Nephron progenitor cell (in vitro differentiated cells): ENCODE data around the gene ZNF746.

ENCODE experiments used
- DNase-seq: peaks from one replicate; pipeline ENCODE4 v3.0.0; 2021
- H3K27ac Mint-ChIP-seq: 2 replicates; pipeline ENCODE4 v1.8.0; 2021; ENCODE audit warnings: mild to moderate bottlenecking, moderate library complexity, mixed read lengths
- H3K27me3 Mint-ChIP-seq: 2 replicates; pipeline ENCODE4 v1.8.0; 2021; ENCODE audit warnings: mild to moderate bottlenecking, low read depth, mixed read lengths; ENCODE audit not compliant: poor library complexity
- H3K36me3 Mint-ChIP-seq: 2 replicates; pipeline ENCODE4 v1.8.0; 2021; ENCODE audit warnings: low read depth, mixed read lengths
- H3K4me1 Mint-ChIP-seq: 2 replicates; pipeline ENCODE4 v1.8.0; 2021; ENCODE audit warnings: mixed read lengths
- H3K4me3 Mint-ChIP-seq: 2 replicates; pipeline ENCODE4 v1.8.0; 2021; ENCODE audit warnings: mild to moderate bottlenecking, moderate library complexity, mixed read lengths
- H3K9me3 Mint-ChIP-seq: 2 replicates; pipeline ENCODE4 v1.8.0; 2021; ENCODE audit warnings: mild to moderate bottlenecking, moderate library complexity, mixed read lengths
- CTCF ChIP-seq: fragments of 200-600 bp; sonication (generic); IDR thresholded peaks from 2 replicates; pipeline ENCODE4 v1.5.0; 2021; ENCODE audit warnings: antibody characterized with exemption

Gene ZNF746

GRCh38 chr7:149444287-149444686 lies 53.3 kb downstream of the ZNF746 start:
- Mint-ChIP-seq H3K27ac (no peak overlapping the region), H3K4me1 (no peaks in the 10 kb centered on the region), H3K9me3 (no peaks in the 10 kb centered on the region), H3K27me3 (no peaks in the 10 kb centered on the region), H3K36me3 (peaks cover 42% of the 10 kb centered on the region), H3K4me3 (no peak overlapping the region)
- no peak for DNase-seq
- TF ChIP-seq CTCF = no peak

- Mint-ChIP-seq H3K4me3 (no peak overlapping the region), H3K36me3 (peaks cover 49% of the 10 kb centered on the region), H3K27ac (no peak overlapping the region), H3K9me3 (no peaks in the 10 kb centered on the region), H3K27me3 (no peaks in the 10 kb centered on the region), H3K4me1 (no peaks in the 10 kb centered on the region)
- TF ChIP-seq CTCF = no peak
- no peak for DNase-seq
Observed at GRCh38 chr7:149443523-149443922, 54.1 kb downstream of the ZNF746 start.

- no peak overlapping the region for H3K27ac Mint-ChIP-seq
- DNase-seq = no peak
- TF ChIP-seq CTCF = no peak
- peaks cover 53% of the 10 kb centered on the region for H3K36me3 Mint-ChIP-seq
- no peaks in the 10 kb centered on the region for H3K9me3 Mint-ChIP-seq
- no peaks in the 10 kb centered on the region for H3K4me1 Mint-ChIP-seq
- no peaks in the 10 kb centered on the region for H3K27me3 Mint-ChIP-seq
- no peak overlapping the region for H3K4me3 Mint-ChIP-seq
Observed at GRCh38 chr7:149442924-149443323, 54.7 kb downstream of the ZNF746 start.

- Mint-ChIP-seq H3K9me3 (no peaks in the 10 kb centered on the region), H3K4me1 (no peaks in the 10 kb centered on the region)
- DNase-seq = no peak
Observed at GRCh38 chr7:149440222-149440621, 57.4 kb downstream of the ZNF746 start.

GRCh38 chr7:149436358-149436757 lies 61.3 kb downstream of the ZNF746 start:
- no peaks in the 10 kb centered on the region for H3K27me3 Mint-ChIP-seq
- no peak for TF ChIP-seq CTCF
- peaks cover 67% of the 10 kb centered on the region for H3K36me3 Mint-ChIP-seq
- no peak for DNase-seq
- no peaks in the 10 kb centered on the region for H3K4me1 Mint-ChIP-seq
- H3K4me3 Mint-ChIP-seq = no peak overlapping the region
- H3K27ac Mint-ChIP-seq = no peak overlapping the region
- no peaks in the 10 kb centered on the region for H3K9me3 Mint-ChIP-seq

More at GRCh38 chr7:149440222-149440621, 57.4 kb downstream of the ZNF746 start:
- TF ChIP-seq CTCF = no peak
- H3K27me3 Mint-ChIP-seq = no peaks in the 10 kb centered on the region
- H3K36me3 Mint-ChIP-seq = peaks cover 50% of the 10 kb centered on the region
- no peak overlapping the region for H3K4me3 Mint-ChIP-seq
- no peak overlapping the region for H3K27ac Mint-ChIP-seq

GRCh38 chr7:149433124-149433523 lies 64.5 kb downstream of the ZNF746 start:
- Mint-ChIP-seq H3K27ac (no peak overlapping the region), H3K4me3 (no peak overlapping the region), H3K27me3 (no peaks in the 10 kb centered on the region), H3K36me3 (peaks cover 71% of the 10 kb centered on the region), H3K9me3 (no peaks in the 10 kb centered on the region), H3K4me1 (no peaks in the 10 kb centered on the region)
- DNase-seq = no peak
- TF ChIP-seq CTCF = no peak
